Left forelimb (tissue), 1 donor: ENCODE measurements around the gene PARD3B.

Experiments used
- DNase-seq: peaks from one replicate; pipeline ENCODE4 v3.0.0-alpha.2; 2018; ENCODE audit warnings: low spot score

Gene PARD3B

GRCh38 chr2:204896146-204896545 is 350.9 kb downstream of the PARD3B start:
- DNase-seq, result no peak

- DNase-seq, result no peak
Measured at GRCh38 chr2:204897561-204897960, 352.3 kb downstream of the PARD3B start.

GRCh38 chr2:204898928-204899640 is 353.8 kb downstream of the PARD3B start:
- DNase-seq, result no peak

GRCh38 chr2:204899983-204900382 is 354.7 kb downstream of the PARD3B start:
- DNase-seq, result no peak

- DNase-seq, result no peak
Measured at GRCh38 chr2:204900487-204900886, 355.2 kb downstream of the PARD3B start.

- no peak for DNase-seq
Measured at GRCh38 chr2:204900910-204901309, 355.6 kb downstream of the PARD3B start.

- no peak for DNase-seq
Measured at GRCh38 chr2:204901591-204901990, 356.3 kb downstream of the PARD3B start.

GRCh38 chr2:204909791-204910190 is 364.5 kb downstream of the PARD3B start:
- no peak for DNase-seq

GRCh38 chr2:204913312-204913711 is 368.0 kb downstream of the PARD3B start:
- no peak for DNase-seq

- no peak for DNase-seq
Measured at GRCh38 chr2:204913854-204914464, 368.7 kb downstream of the PARD3B start.

- DNase-seq, result no peak
Measured at GRCh38 chr2:204914708-204915107, 369.4 kb downstream of the PARD3B start.

GRCh38 chr2:204917089-204917701 is 371.9 kb downstream of the PARD3B start:
- DNase-seq, result no peak

GRCh38 chr2:204920776-204921175 is 375.5 kb downstream of the PARD3B start:
- no peak for DNase-seq

- DNase-seq, result no peak
Measured at GRCh38 chr2:204923957-204924356, 378.7 kb downstream of the PARD3B start.

- no peak for DNase-seq
Measured at GRCh38 chr2:204931562-204931961, 386.3 kb downstream of the PARD3B start.

GRCh38 chr2:204933735-204934374 is 388.6 kb downstream of the PARD3B start:
- DNase-seq, result no peak

GRCh38 chr2:204944927-204945326 is 399.7 kb downstream of the PARD3B start:
- no peak for DNase-seq

- DNase-seq, result no peak
Measured at GRCh38 chr2:204945376-204945775, 400.1 kb downstream of the PARD3B start.

- DNase-seq, result no peak
Measured at GRCh38 chr2:204946892-204947291, 401.6 kb downstream of the PARD3B start.

GRCh38 chr2:204947405-204947804 is 402.1 kb downstream of the PARD3B start:
- no peak for DNase-seq

- DNase-seq, result no peak
Measured at GRCh38 chr2:204948024-204948763, 402.9 kb downstream of the PARD3B start.

- no peak for DNase-seq
Measured at GRCh38 chr2:204948822-204949221, 403.5 kb downstream of the PARD3B start.
